Lung (tissue), 12 donors: Measurements from ENCODE around the gene ONECUT1. TPM values are rescaled to one million over a fixed set of nuclear protein-coding genes. Genes with fewer than 3 reads are reported as not detected.

ENCODE experiments used
- ATAC-seq: fragments of 200-7000 bp; cut with Tn5 transposase; one replicate; pipeline ENCODE4 v1.9.1; 2020; ENCODE audit warnings: moderate number of reproducible peaks; ENCODE audit not compliant: insufficient read depth, low FRiP score
- DNase-seq, 3 donors: peaks; one replicate each; pipeline ENCODE4 v3.0.0-alpha.2; 2013 to 2017
- H3K27ac ChIP-seq, 2 donors: one replicate each; pipeline ENCODE4 v1.5.1; 2013; ENCODE audit warnings: mild to moderate bottlenecking in 2 of 2, moderate library complexity in 2 of 2, control low read depth in 1 of 2, inconsistent platforms in 1 of 2, low read depth in 1 of 2, low read length in 1 of 2
- H3K27me3 ChIP-seq, 3 donors: one replicate each; pipeline ENCODE4 v1.5.1; 2013; ENCODE audit warnings: low read length in 2 of 3; ENCODE audit not compliant: control insufficient read depth in 3 of 3, insufficient read depth in 3 of 3
- H3K36me3 ChIP-seq, 4 donors: one replicate each; pipeline ENCODE4 v1.5.1; 2013; ENCODE audit warnings: low read length in 4 of 4, mild to moderate bottlenecking in 1 of 4, moderate library complexity in 1 of 4; ENCODE audit not compliant: control insufficient read depth in 4 of 4, insufficient read depth in 4 of 4
- H3K4me1 ChIP-seq, 5 donors: one replicate each; pipeline ENCODE4 v1.5.1; 2013; ENCODE audit warnings: low read length in 5 of 5, mild to moderate bottlenecking in 2 of 5, moderate library complexity in 1 of 5; ENCODE audit not compliant: control insufficient read depth in 5 of 5, insufficient read depth in 5 of 5
- H3K4me3 ChIP-seq: one replicate; pipeline ENCODE4 v1.5.1; 2013; ENCODE audit warnings: mild to moderate bottlenecking, control low read depth, moderate library complexity
- H3K9ac ChIP-seq, 2 donors: one replicate each; pipeline ENCODE4 v1.5.1; 2013; ENCODE audit warnings: low read length in 2 of 2, control low read depth in 1 of 2; ENCODE audit not compliant: insufficient read depth in 1 of 2
- H3K9me3 ChIP-seq, 4 donors: one replicate each; pipeline ENCODE4 v1.5.1; 2013; ENCODE audit warnings: low read length in 3 of 4, mild to moderate bottlenecking in 1 of 4, moderate library complexity in 1 of 4; ENCODE audit not compliant: control insufficient read depth in 4 of 4, insufficient read depth in 3 of 4
- CTCF ChIP-seq: IDR thresholded peaks from 2 replicates; pipeline ENCODE4 v1.5.1; 2012; ENCODE audit warnings: mild to moderate bottlenecking; ENCODE audit errors: control extremely low read depth, extremely low read depth
- WGBS, 2 donors: extraction: QIAGEN DNeasy Blood & Tissue Kit; methylation state at CpG; one replicate each; pipeline ENCODE4 v1.1.7; 2013; 5-methylcytosine and 5-hydroxymethylcytosine counted together
- polyA plus RNA-seq, 2 donors: library from polyadenylated mRNA; stranded (reverse); fragments of 200-250 nt; gene quantifications; one replicate each; pipeline ENCODE4 v1.2.1, GENCODE V29; 2013
- total RNA-seq, 2 donors: library from RNA; depleted of rRNA in 1 of 2; stranded (reverse); fragments of >200 nt in 1 of 2; gene quantifications; one replicate each; pipeline ENCODE4 v1.2.1, GENCODE V29; 2014 to 2021
- donor health status: control.
- donor health status: control.
- donor health status: Bipolar disorder and iron deficiency.
- donor health status: healthy.
- donor health status: DM: yes; HTN: yes; CAD: no.

The ONECUT1 gene
- total and polyA plus RNA-seq, 4 donors: 0.18 TPM; not detected in 3

- DNase-seq (no peak), ATAC-seq (no peak)
- H3K36me3 ChIP-seq: no peaks in the 10 kb centered on the region
- peaks cover 0 to 11% (median 3%) of the 10 kb centered on the region in 3 donors for H3K27me3 ChIP-seq
- WGBS, 2 donors: 40 to 63% methylated on average over 4 of the region's 4 CpGs
- H3K9me3 ChIP-seq: peaks cover 0 to 2% (median 0%) of the 10 kb centered on the region in 4 donors
- no peak for TF ChIP-seq CTCF
- H3K9ac ChIP-seq: no peak overlapping the region
- H3K4me1 ChIP-seq: no peaks in the 10 kb centered on the region
- H3K27ac ChIP-seq: no peak overlapping the region
- no peak overlapping the region for H3K4me3 ChIP-seq
These were observed 40.9 kb downstream of the ONECUT1 start for GRCh38 chr15:52749258-52749657.

GRCh38 chr15:52746162-52746757, 43.9 kb downstream of the ONECUT1 start:
- ATAC-seq: no peak
- TF ChIP-seq CTCF: no peak
- 68 to 78% methylated on average over 6 of the region's 6 CpGs for WGBS, 2 donors

GRCh38 chr15:52745326-52746161, 44.6 kb downstream of the ONECUT1 start:
- ATAC-seq (no peak), DNase-seq (no peak)
- Histone ChIP-seq H3K36me3 (no peaks in the 10 kb centered on the region), H3K27ac (no peak overlapping the region), H3K4me1 (no peaks in the 10 kb centered on the region), H3K4me3 (no peak overlapping the region), H3K27me3 (no peaks in the 10 kb centered on the region), H3K9me3 (peaks cover 0 to 2% (median 0%) of the 10 kb centered on the region in 4 donors), H3K9ac (no peak overlapping the region)
- WGBS, 2 donors: 75 to 81% methylated on average over 12 of the region's 12 CpGs
- no peak for TF ChIP-seq CTCF

More at GRCh38 chr15:52746162-52746757, 43.9 kb downstream of the ONECUT1 start:
- Histone ChIP-seq H3K36me3 (no peaks in the 10 kb centered on the region), H3K4me3 (no peak overlapping the region), H3K9ac (no peak overlapping the region), H3K9me3 (peaks cover 0 to 2% (median 0%) of the 10 kb centered on the region in 4 donors), H3K4me1 (no peaks in the 10 kb centered on the region), H3K27ac (no peak overlapping the region), H3K27me3 (peaks cover 0 to 4% (median 3%) of the 10 kb centered on the region in 3 donors)
- no peak for DNase-seq
